Thyroid gland (tissue), 4 donors: Measurements from ENCODE around the gene SCLY. TPM values are rescaled to one million over a fixed set of nuclear protein-coding genes. Genes with fewer than 3 reads are reported as not detected.

Experiments
- DNase-seq, 2 donors: peaks; one replicate each; pipeline ENCODE4 v3.0.0-alpha.2; 2019
- H3K27ac ChIP-seq, 3 donors: fragments of 200-600 bp; sonication (generic); 1 replicate in 2 of 3; 2 replicates in 1 of 3; pipeline ENCODE4 v1.5.1; 2016 to 2019; ENCODE audit warnings: mild to moderate bottlenecking in 1 of 3, moderate library complexity in 1 of 3
- H3K27me3 ChIP-seq: fragments of 200-600 bp; sonication (generic); one replicate; pipeline ENCODE4 v1.5.1; 2019
- H3K36me3 ChIP-seq, 2 donors: fragments of 200-600 bp; sonication (generic); one replicate each; pipeline ENCODE4 v1.5.1; 2016 to 2019
- H3K4me1 ChIP-seq, 2 donors: fragments of 200-600 bp; sonication (generic); one replicate each; pipeline ENCODE4 v1.5.1; 2017 to 2019
- H3K4me3 ChIP-seq, 3 donors: fragments of 200-600 bp; sonication (generic); replicated peaks in 1 of 3; 1 replicate in 2 of 3; 2 replicates in 1 of 3; pipeline ENCODE4 v1.5.1; 2016; ENCODE audit warnings: mild to moderate bottlenecking in 1 of 3
- H3K9me3 ChIP-seq: fragments of 200-600 bp; sonication (generic); one replicate; pipeline ENCODE4 v1.5.1; 2017
- CTCF ChIP-seq, 6 experiments: fragments of 200-600 bp in 3 of 6; fragments of 450-650 bp in 3 of 6; sonication (generic) in 3 of 6; IDR thresholded peaks; one replicate each; pipeline ENCODE4 v1.5.1; 2016 to 2019; ENCODE audit warnings: antibody characterized with exemption in 6 of 6, mild to moderate bottlenecking in 2 of 6, inconsistent platforms in 1 of 6, moderate library complexity in 1 of 6
- POLR2A ChIP-seq, 2 donors: fragments of 450-650 bp; IDR thresholded peaks; one replicate each; pipeline ENCODE4 v1.6.1; 2017; ENCODE audit warnings: antibody characterized with exemption in 2 of 2, mild to moderate bottlenecking in 2 of 2, moderate library complexity in 1 of 2
- WGBS, 2 donors: methylation state at CpG; one replicate each; pipeline ENCODE4 v1.1.5; 2017; 5-methylcytosine and 5-hydroxymethylcytosine counted together
- intact Hi-C: fragments of 100-400 bp; cut with DNase I; formaldehyde crosslinking; loops from one replicate; pipeline ENCODE4 v1.15.1; 2023
- total RNA-seq, 4 donors: library from RNA; depleted of rRNA; stranded (reverse); fragments of >200 nt; gene quantifications; one replicate each; pipeline ENCODE4 v1.2.3, GENCODE V29; 2016

SCLY gene
- total RNA-seq, 4 donors from 2014 or later: 21.8 to 48.2 (median 31.0) TPM

- Histone ChIP-seq H3K4me1 (peaks cover 0 to 6% of the 10 kb centered on the region in 2 donors), H3K27ac (no peak overlapping the region), H3K36me3 (no peaks in the 10 kb centered on the region), H3K9me3 (no peaks in the 10 kb centered on the region), H3K27me3 (no peaks in the 10 kb centered on the region), H3K4me3 (no peak overlapping the region)
- intact Hi-C loops: no loop called here
- WGBS, 2 donors: 92 to 95% methylated on average over 13 to 16 of the region's 18 CpGs
- TF ChIP-seq CTCF (IDR thresholded peaks at IDR 0.05): no peak
- no peak for TF ChIP-seq POLR2A (IDR thresholded peaks at IDR 0.05)
- DNase-seq: no peak
Measured at GRCh38 chr2:238103465-238104225, 42.8 kb downstream of the SCLY start.

- DNase-seq: no peak
- intact Hi-C loops: no loop called here
Measured at GRCh38 chr2:238104226-238104690, 43.5 kb downstream of the SCLY start.

GRCh38 chr2:238104691-238105371, 44.0 kb downstream of the SCLY start:
- WGBS, 2 donors: 82 to 97% methylated on average over 12 to 21 of the region's 21 CpGs
- Histone ChIP-seq H3K36me3 (no peaks in the 10 kb centered on the region), H3K4me1 (peaks cover 0 to 11% of the 10 kb centered on the region in 2 donors), H3K4me3 (no peak overlapping the region), H3K27ac (no peak overlapping the region), H3K27me3 (no peaks in the 10 kb centered on the region), H3K9me3 (no peaks in the 10 kb centered on the region)
- no peak for TF ChIP-seq POLR2A (IDR thresholded peaks at IDR 0.05)
- no peak for TF ChIP-seq CTCF (IDR thresholded peaks at IDR 0.05)
- intact Hi-C loops: no loop called here
- no peak for DNase-seq

More at GRCh38 chr2:238104226-238104690, 43.5 kb downstream of the SCLY start:
- TF ChIP-seq CTCF (IDR thresholded peaks at IDR 0.05) (no peak), POLR2A (IDR thresholded peaks at IDR 0.05) (no peak)
- no peaks in the 10 kb centered on the region for H3K9me3 ChIP-seq
- H3K27ac ChIP-seq: no peak overlapping the region
- H3K27me3 ChIP-seq: no peaks in the 10 kb centered on the region
- H3K36me3 ChIP-seq: no peaks in the 10 kb centered on the region
- peaks cover 0 to 10% of the 10 kb centered on the region in 2 donors for H3K4me1 ChIP-seq
- H3K4me3 ChIP-seq: no peak overlapping the region
- WGBS, 2 donors: 90 to 93% methylated on average over 7 to 14 of the region's 14 CpGs

- Histone ChIP-seq H3K9me3 (no peaks in the 10 kb centered on the region), H3K27ac (no peak overlapping the region), H3K36me3 (no peaks in the 10 kb centered on the region), H3K27me3 (no peaks in the 10 kb centered on the region), H3K4me1 (peaks cover 0 to 11% of the 10 kb centered on the region in 2 donors), H3K4me3 (no peak overlapping the region)
- 87 to 88% methylated on average over 18 to 21 of the region's 28 CpGs for WGBS, 2 donors
- intact Hi-C loops: no loop called here
- TF ChIP-seq POLR2A (IDR thresholded peaks at IDR 0.05) (no peak), CTCF (IDR thresholded peaks at IDR 0.05) (no peak)
- DNase-seq: no peak
Measured at GRCh38 chr2:238105506-238106338, 44.9 kb downstream of the SCLY start.
